A549 (cell line): ENCODE results near the gene NEK2.

ENCODE experiments used
- CBX8 ChIP-seq: fragments of 200-600 bp; sonication (generic); IDR thresholded peaks from 2 replicates; pipeline ENCODE4 v1.6.1; 2016
- CHD2 ChIP-seq: fragments of 150-350 bp; IDR thresholded peaks from 2 replicates; pipeline ENCODE4 v1.6.1; 2014; ENCODE audit warnings: low read length; ENCODE audit not compliant: partially characterized antibody
- CHD4 ChIP-seq: fragments of 200-600 bp; sonication (generic); IDR thresholded peaks from 2 replicates; pipeline ENCODE4 v1.6.1; 2016; ENCODE audit warnings: antibody characterized with exemption, mild to moderate bottlenecking, borderline replicate concordance
- GATA3 ChIP-seq: IDR thresholded peaks from 2 replicates; pipeline ENCODE4 v1.6.1; 2012; ENCODE audit warnings: borderline replicate concordance
- POLR2A ChIP-seq: IDR thresholded peaks from 2 replicates; pipeline ENCODE4 v1.6.1; 2012; ENCODE audit warnings: mild to moderate bottlenecking, low read length
- ZSCAN20 ChIP-seq: fragments of 250-450 bp; sonication (Bioruptor Pico); IDR thresholded peaks from 2 replicates; pipeline ENCODE4 v1.8.0; 2022; ENCODE audit warnings: mild to moderate bottlenecking, moderate library complexity
- TF ChIP-seq, protein P1 (sequence below): IDR thresholded peaks from 2 replicates; pipeline ENCODE4 v1.6.1; 2012
- TF ChIP-seq, protein P2 (sequence below): fragments of >200 bp; sonication (Bioruptor Twin); formaldehyde crosslinking; IDR thresholded peaks from 3 replicates; pipeline ENCODE4 v1.5.1; 2016

DNA sequence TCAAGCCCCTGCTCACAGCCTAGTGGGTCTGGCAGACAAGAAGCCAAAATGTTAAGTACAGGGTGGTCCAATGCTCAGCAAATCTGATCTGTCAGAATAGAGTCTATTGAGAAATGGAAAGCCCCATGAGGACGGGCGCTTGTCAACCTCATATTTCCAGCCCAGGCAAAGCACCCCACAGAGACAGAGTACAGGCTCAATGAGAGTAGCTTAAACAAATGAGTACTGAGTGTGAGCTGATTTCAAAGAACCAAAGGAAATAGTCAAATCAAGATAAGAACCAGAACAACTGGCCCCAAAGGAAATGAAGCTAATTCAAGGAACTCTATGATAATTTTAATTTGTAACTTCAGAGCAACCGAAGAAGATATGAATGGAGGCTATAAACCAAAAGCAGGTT is 51.9 kb downstream of the NEK2 start:
- no peak for TF ChIP-seq CBX8
- no peak for TF ChIP-seq POLR2A
- TF ChIP-seq GATA3: no peak
- no peak for TF ChIP-seq ZSCAN20 (CRISPR knock-in tag)
- no peak for TF ChIP-seq CHD2
- TF ChIP-seq CHD4: no peak
- TF ChIP-seq, protein P1, sequence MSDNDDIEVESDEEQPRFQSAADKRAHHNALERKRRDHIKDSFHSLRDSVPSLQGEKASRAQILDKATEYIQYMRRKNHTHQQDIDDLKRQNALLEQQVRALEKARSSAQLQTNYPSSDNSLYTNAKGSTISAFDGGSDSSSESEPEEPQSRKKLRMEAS: no peak
- TF ChIP-seq, protein P2, sequence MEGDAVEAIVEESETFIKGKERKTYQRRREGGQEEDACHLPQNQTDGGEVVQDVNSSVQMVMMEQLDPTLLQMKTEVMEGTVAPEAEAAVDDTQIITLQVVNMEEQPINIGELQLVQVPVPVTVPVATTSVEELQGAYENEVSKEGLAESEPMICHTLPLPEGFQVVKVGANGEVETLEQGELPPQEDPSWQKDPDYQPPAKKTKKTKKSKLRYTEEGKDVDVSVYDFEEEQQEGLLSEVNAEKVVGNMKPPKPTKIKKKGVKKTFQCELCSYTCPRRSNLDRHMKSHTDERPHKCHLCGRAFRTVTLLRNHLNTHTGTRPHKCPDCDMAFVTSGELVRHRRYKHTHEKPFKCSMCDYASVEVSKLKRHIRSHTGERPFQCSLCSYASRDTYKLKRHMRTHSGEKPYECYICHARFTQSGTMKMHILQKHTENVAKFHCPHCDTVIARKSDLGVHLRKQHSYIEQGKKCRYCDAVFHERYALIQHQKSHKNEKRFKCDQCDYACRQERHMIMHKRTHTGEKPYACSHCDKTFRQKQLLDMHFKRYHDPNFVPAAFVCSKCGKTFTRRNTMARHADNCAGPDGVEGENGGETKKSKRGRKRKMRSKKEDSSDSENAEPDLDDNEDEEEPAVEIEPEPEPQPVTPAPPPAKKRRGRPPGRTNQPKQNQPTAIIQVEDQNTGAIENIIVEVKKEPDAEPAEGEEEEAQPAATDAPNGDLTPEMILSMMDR: no peak
